Neural progenitor cell (in vitro differentiated cells): ENCODE data around the gene ELL. TPM values are rescaled to one million over a fixed set of nuclear protein-coding genes. Genes with fewer than 3 reads are reported as not detected.

Experiments
- DNase-seq: peaks from one replicate; pipeline ENCODE4 v3.0.0-alpha.2; 2016; ENCODE audit warnings: low spot score
- H2AFZ ChIP-seq: fragments of 200-600 bp; sonication (generic); replicated peaks from 2 replicates; pipeline ENCODE4 v1.6.1; 2016; ENCODE audit warnings: antibody characterized with exemption
- H3F3A ChIP-seq: fragments of 200-600 bp; sonication (generic); 2 replicates; pipeline ENCODE4 v1.6.1; 2016; ENCODE audit warnings: antibody characterized with exemption, low read depth
- H3K27ac ChIP-seq: fragments of 200-600 bp; sonication (generic); 2 replicates; pipeline ENCODE4 v1.5.1; 2016; ENCODE audit warnings: mild to moderate bottlenecking
- H3K27me3 ChIP-seq: fragments of 200-600 bp; sonication (generic); 2 replicates; pipeline ENCODE4 v1.6.1; 2016; ENCODE audit warnings: mild to moderate bottlenecking, moderate library complexity
- H3K36me3 ChIP-seq: fragments of 200-600 bp; sonication (generic); 2 replicates; pipeline ENCODE4 v1.5.1; 2016
- H3K4me1 ChIP-seq: fragments of 200-600 bp; sonication (generic); 2 replicates; pipeline ENCODE4 v1.6.1; 2016; ENCODE audit warnings: mixed run types
- H3K4me2 ChIP-seq: fragments of 200-600 bp; sonication (generic); 2 replicates; pipeline ENCODE4 v1.6.1; 2016
- H3K4me3 ChIP-seq: fragments of 200-600 bp; sonication (generic); 2 replicates; pipeline ENCODE4 v1.5.1; 2016
- H3K79me2 ChIP-seq: fragments of 200-600 bp; sonication (generic); 2 replicates; pipeline ENCODE4 v1.6.1; 2016; ENCODE audit warnings: low read depth
- H3K9ac ChIP-seq: fragments of 200-600 bp; sonication (generic); 2 replicates; pipeline ENCODE4 v1.6.1; 2016
- H3K9me3 ChIP-seq: fragments of 200-600 bp; sonication (generic); 2 replicates; pipeline ENCODE4 v1.5.1; 2016; ENCODE audit warnings: low read depth
- H4K20me1 ChIP-seq: fragments of 200-600 bp; sonication (generic); 2 replicates; pipeline ENCODE4 v1.6.1; 2016; ENCODE audit warnings: low read depth
- H3K27ac Mint-ChIP-seq: 3 replicates; pipeline ENCODE4 v1.8.0; 2021; ENCODE audit warnings: mixed read lengths
- H3K27me3 Mint-ChIP-seq: 2 replicates; pipeline ENCODE4 v1.8.0; 2022; ENCODE audit warnings: low read depth, mild to moderate bottlenecking, inconsistent platforms, moderate library complexity, mixed read lengths; ENCODE audit not compliant: insufficient read depth
- H3K36me3 Mint-ChIP-seq: 3 replicates; pipeline ENCODE4 v1.8.0; 2021; ENCODE audit warnings: mixed read lengths
- H3K4me1 Mint-ChIP-seq: 3 replicates; pipeline ENCODE4 v1.8.0; 2021; ENCODE audit warnings: mixed read lengths
- H3K4me3 Mint-ChIP-seq: 3 replicates; pipeline ENCODE4 v1.8.0; 2021; ENCODE audit warnings: mild to moderate bottlenecking, moderate library complexity, mixed read lengths
- H3K9me3 Mint-ChIP-seq: 3 replicates; pipeline ENCODE4 v1.8.0; 2020; ENCODE audit warnings: mixed read lengths
- CTCF ChIP-seq: fragments of 200-600 bp; sonication (generic); IDR thresholded peaks from 2 replicates; pipeline ENCODE4 v1.5.1; 2017; ENCODE audit warnings: antibody characterized with exemption, mild to moderate bottlenecking
- EZH2 ChIP-seq: fragments of 200-600 bp; sonication (generic); IDR thresholded peaks from 2 replicates; pipeline ENCODE4 v1.6.1; 2017; ENCODE audit warnings: antibody characterized with exemption, mild to moderate bottlenecking, moderate library complexity
- EZH2phosphoT487 ChIP-seq: fragments of 200-600 bp; sonication (generic); IDR thresholded peaks from 2 replicates; pipeline ENCODE4 v1.6.1; 2017; ENCODE audit warnings: antibody characterized with exemption
- total RNA-seq: library from RNA; depleted of rRNA; stranded (reverse); fragments of >200 nt; gene quantifications from 2 replicates; pipeline ENCODE4 v1.2.3, GENCODE V29; 2015; ENCODE audit warnings: low replicate concordance

Gene ELL
- total RNA-seq, 1 donor from 2014 or later = 2.9 TPM

- H3K27ac ChIP-seq = no peak overlapping the region
- H3K36me3 Mint-ChIP-seq = no peaks in the 10 kb centered on the region
Observed at GRCh38 chr19:18522124-18522861, 423 bp upstream of the ELL start.

GRCh38 chr19:18520848-18521691 lies 800 bp downstream of the ELL start:
- peak; percentile 58 for DNase-seq
- peak; percentile 4 for TF ChIP-seq CTCF
- no peak for TF ChIP-seq EZH2
- no peaks in the 10 kb centered on the region for H3K9me3 Mint-ChIP-seq
- Histone ChIP-seq H3K9me3 (no peaks in the 10 kb centered on the region), H3K79me2 (peaks cover 49% of the 10 kb centered on the region), H3K4me3 (peak overlapping the region; percentile 93), H3K9ac (peak overlapping the region; percentile 80), H4K20me1 (peaks cover 47% of the 10 kb centered on the region), H3K27me3 (peaks cover 3% of the 10 kb centered on the region), H3F3A (peaks cover 19% of the 10 kb centered on the region), H2AFZ (peak overlapping the region; percentile 74), H3K36me3 (no peaks in the 10 kb centered on the region), H3K4me2 (peak overlapping the region; percentile 97), H3K27ac (no peak overlapping the region), H3K4me1 (peaks cover 7% of the 10 kb centered on the region)
- H3K36me3 Mint-ChIP-seq = no peaks in the 10 kb centered on the region
- peak overlapping the region; percentile 98 for H3K4me3 Mint-ChIP-seq
- H3K27me3 Mint-ChIP-seq = peaks cover 2% of the 10 kb centered on the region
- peaks cover 15% of the 10 kb centered on the region for H3K4me1 Mint-ChIP-seq
- H3K27ac Mint-ChIP-seq = peak overlapping the region; percentile 82

More at GRCh38 chr19:18522124-18522861, 423 bp upstream of the ELL start:
- no peak overlapping the region for H3K4me2 ChIP-seq
- H3K4me1 ChIP-seq = peaks cover 7% of the 10 kb centered on the region
- no peaks in the 10 kb centered on the region for H3K9me3 Mint-ChIP-seq
- no peaks in the 10 kb centered on the region for H3K9me3 ChIP-seq
- peak overlapping the region; percentile 93 for H3K4me3 ChIP-seq
- no peak overlapping the region for H2AFZ ChIP-seq
- H3K36me3 ChIP-seq = no peaks in the 10 kb centered on the region
- H3K4me1 Mint-ChIP-seq = peaks cover 12% of the 10 kb centered on the region
- peaks cover 3% of the 10 kb centered on the region for H3K27me3 ChIP-seq
- peaks cover 19% of the 10 kb centered on the region for H3F3A ChIP-seq
- H3K27me3 Mint-ChIP-seq = no peaks in the 10 kb centered on the region
- H4K20me1 ChIP-seq = peaks cover 34% of the 10 kb centered on the region
- TF ChIP-seq CTCF = no peak
- no peak for TF ChIP-seq EZH2phosphoT487
- H3K79me2 ChIP-seq = peaks cover 37% of the 10 kb centered on the region
- H3K4me3 Mint-ChIP-seq = peak overlapping the region; percentile 95
- DNase-seq = peak; percentile 100
- H3K27ac Mint-ChIP-seq = peak overlapping the region; percentile 81
- no peak overlapping the region for H3K9ac ChIP-seq

- no peaks in the 10 kb centered on the region for H3K36me3 ChIP-seq
- peak overlapping the region; percentile 93 for H3K4me3 ChIP-seq
- peak; percentile 80 for DNase-seq
- H2AFZ ChIP-seq = no peak overlapping the region
- no peaks in the 10 kb centered on the region for H3K9me3 ChIP-seq
- Mint-ChIP-seq H3K36me3 (no peaks in the 10 kb centered on the region), H3K27me3 (peaks cover 2% of the 10 kb centered on the region), H3K27ac (no peak overlapping the region), H3K9me3 (no peaks in the 10 kb centered on the region), H3K4me3 (peak overlapping the region; percentile 98), H3K4me1 (peaks cover 20% of the 10 kb centered on the region)
- peak overlapping the region; percentile 80 for H3K9ac ChIP-seq
- TF ChIP-seq CTCF (peak; percentile 79), EZH2phosphoT487 (no peak), EZH2 (no peak)
- H3K4me1 ChIP-seq = peaks cover 7% of the 10 kb centered on the region
- H4K20me1 ChIP-seq = peaks cover 55% of the 10 kb centered on the region
- peaks cover 19% of the 10 kb centered on the region for H3F3A ChIP-seq
- H3K27me3 ChIP-seq = peaks cover 3% of the 10 kb centered on the region
- H3K4me2 ChIP-seq = peak overlapping the region; percentile 97
- peaks cover 58% of the 10 kb centered on the region for H3K79me2 ChIP-seq
- no peak overlapping the region for H3K27ac ChIP-seq
Observed at GRCh38 chr19:18519962-18520847, 1.7 kb downstream of the ELL start.
